Stimulated activated naive CD8-positive, alpha-beta T cell treated with anti-CD3 and anti-CD28 coated beads, Interleukin-15, Interleukin-2, amounts not matched to agents 100 U/mL and 50 U/mL, for 24 hours (primary cell): ENCODE results near the gene PFKFB3.
"Not testable (repeated sequence)": the region's sequence is repeated elsewhere in the genome, so short reads cannot be mapped to it uniquely, and the experiment has no call there.

Experiments used
- ATAC-seq: fragments of 150-1000 bp; cut with Tn5 transposase; one replicate; pipeline ENCODE4 v1.10.0; 2021
- DNase-seq: peaks from one replicate; pipeline ENCODE4 v3.0.0; 2021

The PFKFB3 gene

DNA sequence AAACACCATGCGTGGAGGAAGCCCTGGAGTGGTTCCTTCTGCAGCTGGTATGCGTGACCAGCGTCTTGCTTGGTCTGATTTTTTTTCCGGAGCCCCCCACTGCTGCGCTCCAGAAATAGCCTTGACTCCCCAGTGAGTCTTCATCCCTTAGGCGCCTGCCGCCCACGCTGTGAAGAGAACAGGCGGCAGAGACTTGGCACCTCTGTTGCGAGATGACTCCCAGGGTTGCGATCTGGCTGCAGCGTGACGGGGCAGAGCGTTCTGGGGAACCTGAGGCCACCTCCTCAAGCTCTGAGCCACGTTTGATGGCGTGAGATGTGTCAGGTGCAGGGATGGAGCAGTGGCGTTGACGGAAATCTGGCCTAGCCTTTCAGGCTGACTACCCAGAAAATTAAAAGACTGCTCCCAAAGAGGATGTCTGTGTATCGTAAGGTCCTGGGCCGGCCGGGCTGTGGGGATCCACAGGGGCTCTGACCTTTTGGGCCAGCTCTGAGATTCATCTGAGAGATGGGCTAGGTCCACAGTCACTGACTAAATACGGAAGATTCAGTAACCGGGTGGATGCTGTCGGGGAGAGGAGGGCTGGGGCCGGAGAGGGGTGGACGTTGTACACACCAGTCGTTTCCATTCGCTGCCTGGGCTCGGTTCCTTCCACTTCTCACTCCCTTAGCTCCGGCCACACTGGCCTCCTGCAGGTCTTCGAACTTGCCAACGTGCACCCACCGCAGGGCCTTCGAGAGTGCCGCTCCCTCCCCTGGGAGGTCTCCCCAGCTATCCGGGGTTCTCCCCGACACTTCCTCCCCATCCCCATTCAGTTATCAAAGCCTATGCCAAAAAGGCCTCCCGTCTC is 33.8 kb downstream of the PFKFB3 start:
- ATAC-seq (no peak), DNase-seq (no peak)

DNA sequence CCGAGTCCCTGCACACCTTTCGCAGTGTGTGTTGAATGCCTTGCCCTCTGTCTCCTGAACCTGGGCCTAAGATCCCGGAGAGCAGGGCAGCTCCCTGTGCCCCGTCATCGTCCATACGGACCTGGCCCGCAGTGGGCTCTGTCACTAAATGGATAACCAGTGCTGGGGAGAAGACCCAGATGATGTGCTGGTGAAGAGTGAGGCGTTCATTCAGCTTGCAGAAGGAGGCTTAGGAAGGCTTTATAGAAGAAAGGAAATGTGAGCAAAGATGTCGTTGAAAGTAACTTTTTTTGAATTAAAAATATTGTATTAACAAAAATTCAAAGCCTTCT is 34.4 kb downstream of the PFKFB3 start:
- ATAC-seq = no peak
- DNase-seq = no peak

DNA sequence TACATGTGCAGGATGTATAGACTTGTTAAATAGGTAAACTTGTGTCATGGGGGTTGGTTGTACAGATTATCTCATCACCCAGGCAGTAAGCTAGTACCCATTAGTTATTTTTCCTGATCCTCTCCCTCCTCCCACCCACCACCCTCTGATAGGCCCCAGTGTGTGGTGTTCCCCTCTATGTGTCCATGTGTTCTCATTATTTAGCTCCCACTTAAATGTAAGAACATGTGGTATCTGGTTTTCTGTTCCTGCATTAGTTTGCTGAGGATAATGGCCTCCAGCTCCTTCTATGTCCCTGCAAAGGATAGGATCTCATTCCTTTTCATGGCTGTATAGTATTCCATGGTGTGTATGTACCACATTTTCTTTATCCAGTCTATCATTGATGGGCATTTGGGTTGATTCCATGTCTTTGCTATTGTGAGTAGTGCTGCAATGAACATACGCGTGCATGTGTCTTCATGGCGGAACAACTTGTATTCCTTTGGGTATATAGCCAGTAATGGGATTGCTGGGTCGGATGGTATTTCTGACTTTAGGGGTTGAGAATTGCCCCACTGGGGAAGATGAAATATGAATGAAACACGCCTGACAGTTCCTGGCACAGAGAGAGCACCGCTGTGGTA is 36.0 kb downstream of the PFKFB3 start:
- ATAC-seq, DNase-seq: not testable (repeated sequence)

GRCh38 chr10:6239213-6239991 is 36.7 kb downstream of the PFKFB3 start:
- DNase-seq (peak; percentile 72), ATAC-seq (peak; percentile 98)

GRCh38 chr10:6240254-6240653 is 37.5 kb downstream of the PFKFB3 start:
- no peak for ATAC-seq
- no peak for DNase-seq

- DNase-seq = no peak
- ATAC-seq = no peak
Measured at GRCh38 chr10:6242089-6242488, 39.4 kb downstream of the PFKFB3 start.

GRCh38 chr10:6244510-6244909 is 41.8 kb downstream of the PFKFB3 start:
- ATAC-seq = no peak
- no peak for DNase-seq

DNA sequence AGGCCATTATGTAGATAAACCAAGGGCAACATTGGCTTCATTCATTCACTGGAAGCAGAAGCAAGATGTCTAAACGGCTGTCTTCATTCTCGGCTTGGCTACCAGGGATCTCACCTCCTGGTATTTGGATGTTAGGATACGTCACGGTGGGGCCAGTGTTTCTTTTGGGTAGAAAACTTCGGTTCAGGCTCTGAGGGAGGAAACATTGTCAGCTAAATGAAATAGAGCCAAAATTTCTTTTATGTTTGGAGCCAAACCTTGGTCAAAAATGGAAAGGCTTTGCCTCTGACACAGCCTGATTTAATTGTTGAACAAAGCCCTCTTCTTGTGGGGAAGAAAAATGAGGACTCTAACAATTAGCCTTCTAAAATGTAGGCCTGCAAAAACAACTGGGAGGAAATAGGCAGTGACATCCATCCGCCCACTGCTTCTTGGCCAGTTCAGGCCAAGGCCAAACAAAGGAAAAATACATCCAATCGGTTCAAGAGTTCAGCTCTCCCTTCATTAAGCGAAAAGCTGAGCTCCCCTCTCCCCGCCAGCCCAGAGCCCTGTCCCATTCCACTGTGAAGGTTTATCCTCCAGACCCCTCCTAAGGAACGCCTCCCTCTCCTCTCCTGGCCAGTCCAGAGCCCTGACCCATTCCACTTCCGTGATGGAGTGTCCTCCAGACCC is 44.4 kb downstream of the PFKFB3 start:
- DNase-seq (no peak), ATAC-seq (no peak)

DNA sequence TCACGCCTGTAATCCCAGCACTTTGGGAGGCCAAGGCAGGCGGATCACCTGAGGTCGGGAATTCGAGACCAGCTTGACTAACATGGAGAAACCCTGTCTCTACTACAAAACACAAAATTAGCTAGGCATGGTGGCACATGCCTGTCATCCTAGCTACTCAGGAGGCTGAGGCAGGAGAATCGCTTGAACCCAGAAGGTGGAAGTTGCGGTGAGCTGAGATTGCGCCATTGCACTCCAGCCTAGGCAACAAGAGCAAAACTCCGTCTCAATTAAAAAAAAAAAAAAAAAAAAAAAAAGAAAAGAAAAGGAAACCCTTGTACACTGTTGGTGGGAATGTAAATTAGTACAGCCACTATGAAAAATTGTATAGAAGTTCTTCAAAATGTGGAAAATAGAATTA is 46.2 kb downstream of the PFKFB3 start:
- ATAC-seq = not testable (repeated sequence)

DNA sequence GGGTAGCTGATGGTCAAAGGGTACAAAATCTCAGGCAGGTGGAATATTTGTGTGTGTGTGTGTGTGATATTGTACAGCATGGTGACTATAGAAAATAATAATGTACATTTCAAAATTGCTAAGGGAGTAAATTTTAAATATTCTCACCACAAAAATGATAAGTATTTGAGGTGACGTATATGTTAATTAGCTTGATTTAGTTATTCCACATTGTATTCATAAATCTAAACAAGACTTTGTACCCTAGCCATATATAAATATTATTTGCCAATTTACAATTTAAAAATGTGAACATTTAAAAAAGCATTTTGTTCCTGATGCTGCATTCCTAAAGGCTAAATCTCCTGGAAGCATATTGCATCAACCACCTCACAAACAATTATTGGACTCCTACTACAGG is 47.0 kb downstream of the PFKFB3 start:
- no peak for ATAC-seq
- DNase-seq = no peak

More for the DNA sequence above, 46.2 kb downstream of the PFKFB3 start:
- DNase-seq = not testable (repeated sequence)

GRCh38 chr10:6250745-6251144 is 48.0 kb downstream of the PFKFB3 start:
- ATAC-seq (no peak), DNase-seq (no peak)

DNA sequence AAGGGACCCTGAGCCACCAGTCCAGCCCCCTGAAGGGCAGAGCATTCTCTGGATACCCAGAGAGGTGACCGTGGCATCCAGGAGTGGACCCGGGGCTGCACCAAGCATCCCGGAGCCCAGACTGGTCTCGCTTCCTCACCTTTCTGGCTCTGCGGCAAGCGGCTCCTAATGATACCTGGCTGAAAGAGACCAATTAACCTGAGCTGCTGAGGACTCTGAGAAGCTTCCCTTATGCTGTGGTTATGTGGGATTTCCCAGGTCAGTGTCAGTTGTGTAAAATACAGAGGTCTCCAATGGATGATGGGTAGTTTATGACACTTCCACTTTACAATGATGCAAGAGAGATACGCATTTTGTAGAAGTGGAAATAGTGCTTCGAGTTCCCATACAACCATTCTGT is 51.5 kb downstream of the PFKFB3 start:
- ATAC-seq = no peak
- DNase-seq = no peak

GRCh38 chr10:6255548-6256061 is 52.9 kb downstream of the PFKFB3 start:
- ATAC-seq = no peak
- DNase-seq = no peak

GRCh38 chr10:6256439-6256838 is 53.7 kb downstream of the PFKFB3 start:
- ATAC-seq = no peak
- DNase-seq = no peak

DNA sequence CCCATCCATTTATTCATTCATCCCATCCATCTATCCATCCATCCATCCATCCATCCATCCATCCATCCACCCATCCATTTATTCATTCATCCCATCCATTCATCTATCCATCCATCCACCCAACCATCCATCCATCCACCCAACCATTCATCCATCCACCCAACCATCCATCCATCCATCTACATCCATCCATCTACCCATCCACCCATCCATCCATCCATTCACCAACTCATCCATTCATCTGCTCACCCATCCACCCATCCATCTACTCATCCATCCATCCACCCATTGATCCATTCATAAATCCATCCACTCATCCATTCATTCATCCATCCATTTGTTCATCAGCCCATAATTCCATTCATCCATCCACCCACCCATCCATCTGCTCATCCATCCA is 56.4 kb downstream of the PFKFB3 start:
- ATAC-seq = no peak
- no peak for DNase-seq

GRCh38 chr10:6260843-6261242 is 58.1 kb downstream of the PFKFB3 start:
- DNase-seq (no peak), ATAC-seq (no peak)

GRCh38 chr10:6267941-6268340 is 65.2 kb downstream of the PFKFB3 start:
- DNase-seq (no peak), ATAC-seq (no peak)

GRCh38 chr10:6269432-6269831 is 66.7 kb downstream of the PFKFB3 start:
- DNase-seq = no peak

GRCh38 chr10:6269953-6270867 is 67.5 kb downstream of the PFKFB3 start:
- DNase-seq = peak; percentile 73
- peak; percentile 82 for ATAC-seq

More at GRCh38 chr10:6269432-6269831, 66.7 kb downstream of the PFKFB3 start:
- no peak for ATAC-seq

- ATAC-seq = no peak
- DNase-seq = no peak
Measured at GRCh38 chr10:6270951-6271350, 68.2 kb downstream of the PFKFB3 start.

DNA sequence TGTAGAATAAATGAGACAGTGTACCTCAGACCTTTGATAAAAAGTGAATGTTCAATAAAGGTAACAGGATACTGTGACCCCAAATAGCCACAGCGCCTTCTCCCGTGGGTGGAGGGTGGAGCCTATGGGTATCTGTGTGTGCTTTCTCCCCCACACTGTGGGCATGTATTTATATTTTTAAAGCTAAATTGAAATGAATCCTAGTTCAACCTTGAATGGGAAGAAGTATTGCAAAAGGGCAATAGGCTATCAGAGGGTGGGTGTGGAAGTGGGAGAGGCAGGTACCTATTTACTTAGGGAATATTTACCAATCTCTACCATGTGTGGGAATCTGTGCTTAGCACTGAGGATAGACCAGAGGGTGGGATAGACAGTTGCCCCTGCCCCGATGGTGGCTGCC is 68.9 kb downstream of the PFKFB3 start:
- DNase-seq (peak; percentile 41), ATAC-seq (no peak)
